ENCODE measurements around the gene SHTN1. TPM values are rescaled to one million over a fixed set of nuclear protein-coding genes. Genes with fewer than 3 reads are reported as not detected.

SHTN1 gene, protein sequence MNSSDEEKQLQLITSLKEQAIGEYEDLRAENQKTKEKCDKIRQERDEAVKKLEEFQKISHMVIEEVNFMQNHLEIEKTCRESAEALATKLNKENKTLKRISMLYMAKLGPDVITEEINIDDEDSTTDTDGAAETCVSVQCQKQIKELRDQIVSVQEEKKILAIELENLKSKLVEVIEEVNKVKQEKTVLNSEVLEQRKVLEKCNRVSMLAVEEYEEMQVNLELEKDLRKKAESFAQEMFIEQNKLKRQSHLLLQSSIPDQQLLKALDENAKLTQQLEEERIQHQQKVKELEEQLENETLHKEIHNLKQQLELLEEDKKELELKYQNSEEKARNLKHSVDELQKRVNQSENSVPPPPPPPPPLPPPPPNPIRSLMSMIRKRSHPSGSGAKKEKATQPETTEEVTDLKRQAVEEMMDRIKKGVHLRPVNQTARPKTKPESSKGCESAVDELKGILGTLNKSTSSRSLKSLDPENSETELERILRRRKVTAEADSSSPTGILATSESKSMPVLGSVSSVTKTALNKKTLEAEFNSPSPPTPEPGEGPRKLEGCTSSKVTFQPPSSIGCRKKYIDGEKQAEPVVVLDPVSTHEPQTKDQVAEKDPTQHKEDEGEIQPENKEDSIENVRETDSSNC
- total RNA-seq, result 1.2 and 2.1 TPM in 2 replicates

GRCh38 chr10:117005026-117005526, at the start of gene SHTN1:
TSS of gene SHTN1 (minus strand) at chr10:117005187. CDS start at chr10:117005079, 108 bp downstream.

GRCh38 chr10:116849248-116850057, 155.5 kb downstream of the SHTN1 start, which contains the start of gene ENO4:
TSS of gene ENO4 (plus strand) at chr10:116849499. CDS start at chr10:116849567, 68 bp downstream.

Other genes with a start within 250 kb of the SHTN1 start
- gene ENO4, start 155.7 kb downstream of the SHTN1 start, total RNA-seq, result 0.19 and 0.26 TPM in 2 replicates
- not detected in 2 replicates for gene VAX1, start 133.1 kb upstream of the SHTN1 start, total RNA-seq
- not detected in 2 replicates for gene KCNK18, start 192.3 kb upstream of the SHTN1 start, total RNA-seq
- gene SLC18A2, start 235.9 kb upstream of the SHTN1 start, total RNA-seq, result not detected in 2 replicates

Measured in aortic smooth muscle cell (primary cell).